H1 (cell line): ENCODE measurements around the gene ATG16L1. TPM values are rescaled to one million over a fixed set of nuclear protein-coding genes. Genes with fewer than 3 reads are reported as not detected.

ENCODE experiments used
- CTCF ChIA-PET: fragments of 300-600 bp; sonication (Branson Sonifier 250); formaldehyde crosslinking; loops from one replicate; lab custom pipeline; 2021; ENCODE audit not compliant: partially characterized antibody; lab: Charles Lee
- POLR2A ChIA-PET: fragments of 300-600 bp; sonication (Branson Sonifier 250); formaldehyde crosslinking; loops from one replicate; lab custom pipeline; 2021; ENCODE audit warnings: inconsistent platforms; ENCODE audit not compliant: partially characterized antibody; lab: Charles Lee
- DNase-seq, 2 experiments: peaks; one replicate each; pipeline versions ENCODE4 v3.0.0 to v3.0.0-alpha.2; 2010 to 2022; ENCODE audit warnings: low spot score in 2 of 2, low read depth in 1 of 2, mixed read lengths in 1 of 2
- FAIRE-seq: peaks from 2 replicates; lab custom pipeline; 2011; peaks lifted over from hg19 to GRCh38; lab: Jason Lieb, UNC
- H2AFZ ChIP-seq: 2 replicates; pipeline ENCODE4 v1.8.1; 2012; ENCODE audit warnings: low read length, inconsistent platforms
- H2AK5ac ChIP-seq: 2 replicates; pipeline ENCODE4 v1.6.1; 2013; ENCODE audit warnings: low read depth, low read length
- H2BK120ac ChIP-seq: replicated peaks from 2 replicates; pipeline ENCODE3; 2013; ENCODE audit warnings: low read depth, low read length, inconsistent platforms
- H2BK12ac ChIP-seq: 2 replicates; pipeline ENCODE4 v1.6.1; 2013; ENCODE audit warnings: low read depth, low read length
- H2BK15ac ChIP-seq: 2 replicates; pipeline ENCODE4 v1.6.1; 2013; ENCODE audit warnings: low read length
- H2BK20ac ChIP-seq: 2 replicates; pipeline ENCODE4 v1.6.1; 2013; ENCODE audit warnings: low read length
- H2BK5ac ChIP-seq: 2 replicates; pipeline ENCODE4 v1.6.1; 2013; ENCODE audit warnings: low read depth, low read length
- H3K14ac ChIP-seq: 2 replicates; pipeline ENCODE4 v1.6.1; 2013; ENCODE audit warnings: inconsistent platforms; ENCODE audit not compliant: insufficient read length
- H3K18ac ChIP-seq: 2 replicates; pipeline ENCODE4 v1.6.1; 2013; ENCODE audit warnings: low read length; ENCODE audit errors: extremely low read depth
- H3K23ac ChIP-seq: 2 replicates; pipeline ENCODE4 v1.6.1; 2013; ENCODE audit warnings: inconsistent platforms; ENCODE audit not compliant: insufficient read length
- H3K23me2 ChIP-seq: 2 replicates; pipeline ENCODE4 v1.6.1; 2013; ENCODE audit warnings: low read depth, low read length
- H3K27ac ChIP-seq: 2 replicates; pipeline ENCODE4 v1.6.1; 2011; ENCODE audit warnings: low read depth, low read length, inconsistent platforms
- H3K27me3 ChIP-seq, 4 experiments: replicated peaks in 1 of 4; 1 replicate in 1 of 4; 2 replicates in 3 of 4; pipeline versions ENCODE4 v1.6.1 to v1.8.1; 2011 to 2013; ENCODE audit warnings: low read length in 3 of 4, mild to moderate bottlenecking in 3 of 4, inconsistent platforms in 2 of 4, mixed read lengths in 2 of 4, moderate library complexity in 1 of 4; ENCODE audit not compliant: control insufficient read depth in 3 of 4, insufficient read depth in 3 of 4; ENCODE audit errors: extremely low read depth in 1 of 4
- H3K36me3 ChIP-seq, 4 experiments: 2 replicates each; pipeline versions ENCODE4 v1.6.1 to v1.8.1; 2011 to 2013; ENCODE audit warnings: mild to moderate bottlenecking in 4 of 4, low read length in 3 of 4, moderate library complexity in 2 of 4, control low read depth in 1 of 4, inconsistent platforms in 1 of 4; ENCODE audit not compliant: insufficient read depth in 4 of 4, control insufficient read depth in 2 of 4
- H3K4ac ChIP-seq: replicated peaks from 2 replicates; pipeline ENCODE3; 2013; ENCODE audit warnings: low read length, low read depth, mixed read lengths, inconsistent platforms; ENCODE audit not compliant: insufficient read length
- H3K4me1 ChIP-seq, 4 experiments: replicated peaks in 1 of 4; 1 replicate in 1 of 4; 2 replicates in 3 of 4; pipeline versions ENCODE4 v1.6.1 to v1.8.1; 2011 to 2013; ENCODE audit warnings: low read length in 3 of 4, inconsistent platforms in 2 of 4, mixed read lengths in 1 of 4; ENCODE audit not compliant: insufficient read depth in 4 of 4, control insufficient read depth in 3 of 4
- H3K4me2 ChIP-seq, 2 experiments: 2 replicates each; pipeline versions ENCODE4 v1.6.1 to v1.8.1; 2011 to 2013; ENCODE audit warnings: low read depth in 2 of 2, low read length in 2 of 2, control low read depth in 1 of 2, inconsistent platforms in 1 of 2, mild to moderate bottlenecking in 1 of 2; ENCODE audit not compliant: insufficient read depth in 1 of 2
- H3K4me3 ChIP-seq, 4 experiments: fragments of 200-600, 300-600 bp in 1 of 4; sonication (generic), shearing (Covaris generic), sonication (Bioruptor Twin) in 1 of 4; 2 replicates each; pipeline versions ENCODE4 v1.5.1 to v1.8.1; 2011 to 2016; ENCODE audit warnings: low read length in 4 of 4, low read depth in 3 of 4, control low read depth in 2 of 4, inconsistent platforms in 2 of 4, mild to moderate bottlenecking in 2 of 4, mixed read lengths in 1 of 4, moderate library complexity in 1 of 4; ENCODE audit not compliant: insufficient read depth in 2 of 4; ENCODE audit errors: extremely low read depth in 1 of 4
- H3K56ac ChIP-seq: replicated peaks from 2 replicates; pipeline ENCODE3; 2013; ENCODE audit warnings: low read depth, mild to moderate bottlenecking, mixed read lengths, low read length, inconsistent platforms; ENCODE audit not compliant: insufficient read length
- H3K79me1 ChIP-seq: 2 replicates; pipeline ENCODE4 v1.6.1; 2013; ENCODE audit warnings: low read depth, low read length, control low read depth
- H3K79me2 ChIP-seq, 2 experiments: 2 replicates each; pipeline versions ENCODE4 v1.6.1 to v1.8.1; 2012 to 2013; ENCODE audit warnings: low read length in 2 of 2, mild to moderate bottlenecking in 2 of 2, inconsistent platforms in 1 of 2; ENCODE audit not compliant: insufficient read depth in 2 of 2, control insufficient read depth in 1 of 2
- H3K9ac ChIP-seq, 4 experiments: replicated peaks in 1 of 4; 1 replicate in 1 of 4; 2 replicates in 3 of 4; pipeline versions ENCODE4 v1.6.1 to v1.8.1; 2011 to 2013; ENCODE audit warnings: low read depth in 3 of 4, low read length in 3 of 4, control low read depth in 2 of 4, mild to moderate bottlenecking in 2 of 4, moderate library complexity in 2 of 4, inconsistent platforms in 1 of 4; ENCODE audit errors: extremely low read depth in 1 of 4
- H3K9me3 ChIP-seq, 2 experiments: 2 replicates each; pipeline versions ENCODE4 v1.6.1 to v1.8.1; 2012 to 2013; ENCODE audit warnings: mild to moderate bottlenecking in 2 of 2, moderate library complexity in 2 of 2, control low read depth in 1 of 2, inconsistent platforms in 1 of 2, low read depth in 1 of 2, low read length in 1 of 2, mixed read lengths in 1 of 2; ENCODE audit not compliant: insufficient read depth in 2 of 2
- H4K20me1 ChIP-seq, 2 experiments: replicated peaks in 1 of 2; 2 replicates each; pipeline versions ENCODE3 to v1.8.1; 2011 to 2013; ENCODE audit warnings: inconsistent platforms in 2 of 2, low read length in 2 of 2, mild to moderate bottlenecking in 1 of 2; ENCODE audit not compliant: insufficient read depth in 2 of 2, control insufficient read depth in 1 of 2
- H4K5ac ChIP-seq: 2 replicates; pipeline ENCODE4 v1.6.1; 2013; ENCODE audit warnings: low read length, low read depth, mixed read lengths, inconsistent platforms; ENCODE audit not compliant: insufficient read length
- H4K8ac ChIP-seq: 2 replicates; pipeline ENCODE4 v1.8.0; 2013; ENCODE audit warnings: mild to moderate bottlenecking, moderate library complexity, low read length, inconsistent platforms; ENCODE audit not compliant: insufficient read depth; ENCODE audit errors: extremely low read depth
- H4K91ac ChIP-seq: replicated peaks from 2 replicates; pipeline ENCODE3; 2013; ENCODE audit warnings: low read length, mixed read lengths, inconsistent platforms; ENCODE audit not compliant: insufficient read length
- RFX5 ChIP-seq: IDR thresholded peaks from 2 replicates; pipeline ENCODE4 v1.6.1; 2011; ENCODE audit warnings: low read depth, low read length, improper control_type of control experiment, borderline replicate concordance
- YY1 ChIP-seq: IDR thresholded peaks from 2 replicates; pipeline ENCODE4 v1.6.1; 2011; ENCODE audit warnings: low read depth, mild to moderate bottlenecking, low read length
- WGBS, 2 experiments: shearing (Covaris generic) in 1 of 2; methylation state at CpG; one replicate each; pipeline versions ENCODE4 v1.1.6 to v1.1.7; 2013 to 2015; ENCODE audit warnings: low lambda C conversion rate in 2 of 2, mixed read lengths in 2 of 2, inconsistent platforms in 1 of 2, low coverage in 1 of 2, missing lambda C conversion rate in 1 of 2; ENCODE audit not compliant: insufficient replicate concordance in 2 of 2, insufficient coverage in 1 of 2, insufficient read length in 1 of 2; ENCODE audit errors: extremely low coverage in 1 of 2, missing lambda C conversion rate in 1 of 2; 5-methylcytosine and 5-hydroxymethylcytosine counted together
- polyA plus RNA-seq, 7 experiments: library from polyadenylated mRNA; depleted of rRNA in 3 of 7; stranded (reverse) in 5 of 7; unstranded in 2 of 7; fragments of >200 nt in 5 of 7; fragments of 200-250 nt in 2 of 7; gene quantifications; 1 replicate in 5 of 7; 2 replicates in 1 of 7; 4 replicates in 1 of 7; pipeline versions ENCODE4 v1.2.1 to v1.2.3, GENCODE V29; 2011 to 2013; ENCODE audit warnings: missing spikeins in 2 of 7, mixed read lengths in 2 of 7
- total RNA-seq: library from RNA; stranded (reverse); fragmentation: NEBNext Ultra II Directional; extraction: Animal tissue kit (Norgen Biotek cat#: 25700); gene quantifications from 2 replicates; pipeline ENCODE4 v1.2.1, GENCODE V29; 2021

The ATG16L1 gene
- total and polyA plus RNA-seq, 2 of the 8 experiments (the other 6 are each of a cell fraction or from before 2014, with no cell fraction given): 18.3 to 31.0 TPM

GRCh38 chr2:233217892-233218377, 33.5 kb upstream of the ATG16L1 start:
- Histone ChIP-seq H2AK5ac (no peak overlapping the region), H3K4me1 (peaks cover 0 to 5% (median 0%) of the 10 kb centered on the region in 4 experiments; a peak in 1 of 7 replicates), H3K27ac (no peak overlapping the region), H3K14ac (no peak overlapping the region), H2AFZ (no peak overlapping the region), H3K9me3 (no peaks in the 10 kb centered on the region), H2BK12ac (no peak overlapping the region), H3K23ac (no peak overlapping the region), H3K56ac (no peak overlapping the region), H3K4me2 (no peak overlapping the region), H4K20me1 (no peaks in the 10 kb centered on the region), H3K36me3 (no peaks in the 10 kb centered on the region), H4K91ac (no peak overlapping the region), H4K8ac (no peak overlapping the region), H2BK15ac (no peak overlapping the region), H3K9ac (no peak overlapping the region), H3K4me3 (no peak overlapping the region), H3K79me2 (no peaks in the 10 kb centered on the region), H4K5ac (no peak overlapping the region), H2BK120ac (no peak overlapping the region), H3K27me3 (no peaks in the 10 kb centered on the region), H3K23me2 (no peaks in the 10 kb centered on the region), H3K79me1 (no peaks in the 10 kb centered on the region), H3K4ac (no peak overlapping the region), H2BK5ac (no peak overlapping the region), H3K18ac (no peak overlapping the region; the same call in 1 of the 2 replicates), H2BK20ac (no peak overlapping the region)
- ChIA-PET CTCF (interaction anchor here (0.8 to 2.1 kb wide), 6 partner anchors 8 to 164 kb away, joined by 3 to 9 read pairs (median 4); no protein-coding TSS in a partner anchor), POLR2A (interaction anchor here (0.9 kb wide), 2 partner anchors 8 to 14 kb away, joined by 3 to 4 read pairs; no protein-coding TSS in a partner anchor)
- FAIRE-seq (no peak), DNase-seq (no peak)
- WGBS, 2 experiments: 91% methylated on average over 8 of the region's 8 CpGs; no CpG with 5 or more reads in 1 of the 2 experiments
- TF ChIP-seq YY1 (peak; percentile 55; the same call in 1 of the 2 replicates), RFX5 (no peak)
